H7 (cell line): Measurements from ENCODE around the gene APOM. TPM values are rescaled to one million over a fixed set of nuclear protein-coding genes. Genes with fewer than 3 reads are reported as not detected.
A peak's percentile ranks its signal among the peaks of the same experiment; 100 is the strongest.

Experiments used
- DNase-seq: peaks from one replicate; pipeline ENCODE4 v3.0.0; 2012
- H3K27me3 ChIP-seq: 2 replicates; pipeline ENCODE4 v1.6.0; 2011; ENCODE audit warnings: mild to moderate bottlenecking, low read length; ENCODE audit not compliant: control insufficient read depth, insufficient read depth
- H3K36me3 ChIP-seq: replicated peaks from 2 replicates; pipeline ENCODE4 v1.5.1; 2011; ENCODE audit warnings: low read length; ENCODE audit not compliant: control insufficient read depth, insufficient read depth
- H3K4me3 ChIP-seq: 2 replicates; pipeline ENCODE4 v1.5.1; 2011; ENCODE audit warnings: low read depth, mild to moderate bottlenecking, control low read depth, low read length, moderate library complexity; ENCODE audit not compliant: insufficient read depth
- total RNA-seq: library from RNA; depleted of rRNA; stranded (reverse); fragments of >200 nt; shearing (Covaris generic); gene quantifications from 2 replicates; pipeline ENCODE4 v1.2.3, GENCODE V29; 2014

APOM gene
- total RNA-seq, 1 experiment from 2014 or later: 3.3 TPM

DNA sequence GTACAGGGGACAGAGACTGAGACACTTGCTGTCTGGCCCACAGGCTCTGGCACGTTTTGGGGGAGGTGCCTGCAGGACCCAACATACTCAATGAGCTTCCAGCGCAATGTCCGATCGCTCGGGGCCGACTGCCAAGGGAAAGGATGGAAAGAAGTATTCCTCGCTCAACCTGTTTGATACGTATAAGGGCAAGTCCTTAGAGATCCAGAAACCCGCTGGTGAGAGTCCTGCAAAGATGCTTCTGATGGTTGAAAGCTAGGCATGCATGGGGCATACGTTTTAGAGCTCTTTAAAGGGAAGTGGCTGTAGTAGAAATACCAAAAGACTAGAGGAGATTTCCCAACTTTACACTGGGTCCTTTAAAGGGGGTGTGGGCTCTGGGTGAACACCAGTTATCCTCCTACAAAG lies 33.0 kb upstream of the APOM start:
- peaks cover 42% of the 10 kb centered on the region for H3K36me3 ChIP-seq
- H3K4me3 ChIP-seq: no peak overlapping the region
- no peaks in the 10 kb centered on the region for H3K27me3 ChIP-seq
- peak; percentile 32 for DNase-seq

DNA sequence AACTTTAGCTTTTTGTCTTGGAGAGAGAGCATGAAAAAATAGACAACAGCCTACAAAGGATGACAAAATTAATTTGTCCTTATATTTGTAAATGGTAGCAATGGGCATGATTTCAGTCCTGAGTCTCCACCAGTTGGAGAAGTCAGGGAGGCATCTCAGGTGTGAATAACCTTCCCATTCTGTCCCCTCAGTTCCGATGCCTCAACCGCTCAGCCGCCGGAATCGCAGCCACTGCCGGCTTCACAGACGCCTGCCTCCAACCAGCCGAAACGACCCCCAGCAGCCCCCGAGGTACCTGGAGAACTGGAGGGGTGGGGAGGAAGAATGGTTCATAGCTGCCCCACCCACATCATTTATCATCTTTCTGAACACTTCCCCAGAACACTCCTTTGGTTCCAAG lies 31.6 kb upstream of the APOM start:
- DNase-seq: no peak
- peaks cover 55% of the 10 kb centered on the region for H3K36me3 ChIP-seq
- H3K4me3 ChIP-seq: no peak overlapping the region
- H3K27me3 ChIP-seq: no peaks in the 10 kb centered on the region

GRCh38 chr6:31626952-31627351 lies 28.7 kb upstream of the APOM start:
- DNase-seq: peak; percentile 49
- no peak overlapping the region for H3K4me3 ChIP-seq
- H3K27me3 ChIP-seq: no peaks in the 10 kb centered on the region
- peaks cover 74% of the 10 kb centered on the region for H3K36me3 ChIP-seq

DNA sequence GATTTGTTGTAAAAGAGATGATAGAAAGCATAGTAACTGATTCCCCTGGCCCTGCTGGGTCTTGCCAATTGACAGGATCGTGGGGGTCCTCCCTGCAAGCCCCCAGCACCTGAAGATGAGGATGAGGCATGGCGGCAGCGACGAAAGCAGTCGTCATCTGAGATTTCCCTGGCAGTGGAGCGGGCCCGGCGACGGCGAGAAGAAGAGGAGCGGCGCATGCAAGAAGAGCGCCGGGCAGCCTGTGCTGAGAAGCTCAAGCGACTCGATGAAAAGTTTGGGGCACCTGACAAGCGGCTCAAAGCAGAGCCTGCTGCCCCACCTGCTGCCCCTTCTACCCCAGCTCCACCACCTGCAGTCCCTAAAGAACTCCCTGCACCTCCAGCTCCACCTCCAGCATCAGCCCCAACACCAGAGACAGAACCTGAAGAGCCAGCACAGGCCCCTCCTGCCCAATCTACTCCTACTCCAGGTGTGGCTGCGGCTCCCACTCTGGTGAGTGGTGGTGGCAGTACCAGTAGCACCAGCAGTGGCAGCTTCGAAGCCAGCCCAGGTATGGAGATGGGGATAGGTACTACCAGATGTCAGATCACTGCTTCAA lies 27.9 kb upstream of the APOM start:
- Histone ChIP-seq H3K4me3 (no peak overlapping the region), H3K27me3 (no peaks in the 10 kb centered on the region), H3K36me3 (peaks cover 80% of the 10 kb centered on the region)
- peak; percentile 34 for DNase-seq

DNA sequence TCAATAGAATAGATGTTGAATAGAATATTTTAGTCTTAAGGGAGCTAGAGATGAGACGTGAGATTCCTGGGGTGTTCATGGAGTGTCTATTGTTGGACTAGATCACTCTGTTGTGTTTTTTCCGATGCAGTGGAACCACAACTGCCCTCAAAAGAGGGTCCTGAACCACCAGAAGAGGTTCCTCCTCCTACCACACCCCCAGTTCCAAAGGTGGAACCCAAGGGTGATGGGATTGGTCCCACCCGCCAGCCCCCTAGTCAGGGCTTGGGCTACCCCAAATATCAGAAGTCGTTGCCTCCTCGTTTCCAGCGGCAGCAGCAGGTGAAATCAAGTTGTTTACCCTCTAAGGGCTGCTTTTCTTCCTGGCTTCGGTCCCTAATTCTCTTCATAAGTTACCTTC lies 26.7 kb upstream of the APOM start:
- Histone ChIP-seq H3K4me3 (no peak overlapping the region), H3K36me3 (peaks cover 84% of the 10 kb centered on the region), H3K27me3 (no peaks in the 10 kb centered on the region)
- no peak for DNase-seq

- Histone ChIP-seq H3K4me3 (no peak overlapping the region), H3K36me3 (peaks cover 84% of the 10 kb centered on the region), H3K27me3 (no peaks in the 10 kb centered on the region)
- no peak for DNase-seq
These were observed 25.3 kb upstream of the APOM start for GRCh38 chr6:31630177-31630934.

DNA sequence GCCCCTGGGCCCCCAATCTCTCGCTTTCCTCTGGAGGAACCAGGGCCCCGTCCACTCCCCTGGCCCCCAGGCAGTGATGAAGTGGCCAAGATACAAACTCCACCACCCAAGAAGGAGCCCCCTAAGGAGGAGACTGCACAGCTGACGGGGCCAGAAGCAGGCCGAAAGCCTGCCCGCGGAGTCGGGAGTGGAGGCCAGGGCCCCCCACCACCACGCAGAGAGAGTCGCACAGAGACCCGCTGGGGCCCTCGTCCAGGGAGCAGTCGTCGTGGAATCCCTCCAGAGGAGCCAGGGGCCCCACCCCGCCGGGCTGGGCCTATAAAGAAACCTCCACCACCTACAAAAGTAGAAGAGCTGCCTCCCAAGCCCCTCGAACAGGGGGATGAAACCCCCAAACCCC lies 24.5 kb upstream of the APOM start:
- H3K36me3 ChIP-seq: peaks cover 85% of the 10 kb centered on the region
- no peak overlapping the region for H3K4me3 ChIP-seq
- no peak for DNase-seq

DNA sequence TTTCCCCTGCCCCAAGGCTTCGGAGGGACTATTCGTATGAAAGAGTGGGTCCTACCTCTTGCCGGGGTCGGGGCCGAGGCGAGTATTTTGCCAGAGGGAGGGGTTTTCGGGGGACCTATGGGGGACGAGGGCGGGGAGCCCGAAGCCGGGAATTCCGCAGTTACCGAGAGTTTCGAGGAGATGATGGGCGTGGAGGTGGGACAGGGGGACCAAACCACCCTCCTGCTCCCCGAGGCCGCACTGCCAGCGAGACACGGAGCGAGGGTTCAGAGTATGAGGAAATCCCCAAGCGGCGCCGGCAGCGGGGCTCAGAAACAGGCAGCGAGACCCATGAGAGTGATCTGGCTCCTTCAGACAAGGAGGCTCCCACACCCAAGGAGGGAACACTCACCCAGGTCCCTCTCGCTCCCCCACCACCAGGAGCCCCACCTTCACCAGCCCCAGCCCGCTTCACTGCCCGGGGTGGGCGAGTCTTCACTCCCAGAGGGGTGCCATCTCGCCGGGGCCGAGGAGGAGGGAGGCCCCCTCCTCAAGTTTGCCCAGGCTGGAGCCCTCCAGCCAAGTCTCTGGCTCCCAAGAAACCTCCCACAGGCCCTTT lies 23.9 kb upstream of the APOM start:
- peaks cover 83% of the 10 kb centered on the region for H3K36me3 ChIP-seq
- no peak overlapping the region for H3K4me3 ChIP-seq
- H3K27me3 ChIP-seq: no peaks in the 10 kb centered on the region
- DNase-seq: no peak

More for the DNA sequence above, 24.5 kb upstream of the APOM start:
- no peaks in the 10 kb centered on the region for H3K27me3 ChIP-seq

GRCh38 chr6:31632279-31632946 lies 23.3 kb upstream of the APOM start:
- H3K36me3 ChIP-seq: peaks cover 84% of the 10 kb centered on the region
- H3K4me3 ChIP-seq: no peak overlapping the region
- H3K27me3 ChIP-seq: no peaks in the 10 kb centered on the region
- DNase-seq: no peak

GRCh38 chr6:31633447-31633846 lies 22.2 kb upstream of the APOM start:
- DNase-seq: no peak
- no peaks in the 10 kb centered on the region for H3K27me3 ChIP-seq
- no peak overlapping the region for H3K4me3 ChIP-seq
- peaks cover 77% of the 10 kb centered on the region for H3K36me3 ChIP-seq

DNA sequence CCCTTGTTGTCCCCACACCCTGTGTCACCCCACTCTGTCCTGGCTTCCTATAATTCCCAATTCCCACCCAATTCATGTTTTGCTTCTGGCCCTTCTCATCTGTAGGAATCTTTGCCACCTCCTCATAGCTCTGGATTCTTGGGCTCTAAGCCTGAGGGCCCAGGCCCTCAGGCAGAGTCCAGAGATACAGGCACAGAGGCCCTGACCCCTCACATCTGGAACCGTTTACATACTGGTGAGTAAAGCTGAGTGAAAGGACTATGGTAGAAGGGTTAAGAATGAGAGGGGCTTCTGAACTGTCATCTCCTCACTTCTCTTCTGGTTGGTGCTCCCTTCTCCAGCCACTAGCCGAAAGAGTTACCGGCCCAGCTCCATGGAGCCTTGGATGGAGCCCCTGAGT lies 21.6 kb upstream of the APOM start:
- Histone ChIP-seq H3K36me3 (peaks cover 71% of the 10 kb centered on the region), H3K27me3 (no peaks in the 10 kb centered on the region), H3K4me3 (no peak overlapping the region)
- DNase-seq: no peak

DNA sequence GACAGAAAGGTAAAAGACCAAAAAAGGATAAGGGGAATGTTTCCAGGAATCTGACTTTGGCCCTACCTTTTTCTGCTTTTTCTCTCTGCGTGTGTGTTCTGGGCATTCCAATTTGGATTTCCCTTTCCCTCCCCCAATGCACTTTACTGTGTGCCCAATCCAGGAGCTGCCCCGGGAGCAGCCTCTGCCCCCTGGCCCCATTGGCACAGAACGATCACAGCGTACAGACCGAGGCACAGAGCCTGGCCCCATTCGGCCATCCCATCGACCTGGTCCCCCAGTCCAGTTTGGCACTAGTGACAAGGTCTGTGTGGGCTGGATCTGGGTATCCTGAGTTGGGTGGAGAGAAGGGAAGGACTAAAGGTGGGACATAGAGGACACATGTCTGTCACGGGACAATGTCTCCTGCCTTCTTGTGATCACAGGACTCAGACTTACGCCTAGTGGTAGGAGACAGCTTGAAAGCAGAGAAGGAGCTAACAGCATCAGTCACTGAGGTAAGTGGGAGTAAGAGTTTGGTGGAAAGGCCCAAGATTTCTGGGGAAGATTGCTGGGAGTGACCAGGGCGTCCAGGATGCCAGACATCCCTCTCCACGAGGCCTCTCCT lies 20.6 kb upstream of the APOM start:
- H3K27me3 ChIP-seq: no peaks in the 10 kb centered on the region
- no peak for DNase-seq
- H3K36me3 ChIP-seq: peaks cover 71% of the 10 kb centered on the region
- H3K4me3 ChIP-seq: no peak overlapping the region

- DNase-seq: no peak
- H3K27me3 ChIP-seq: no peaks in the 10 kb centered on the region
- peaks cover 73% of the 10 kb centered on the region for H3K36me3 ChIP-seq
- no peak overlapping the region for H3K4me3 ChIP-seq
These were observed 18.7 kb upstream of the APOM start for GRCh38 chr6:31636698-31637596.

GRCh38 chr6:31639043-31639442 lies 16.7 kb upstream of the APOM start:
- H3K36me3 ChIP-seq: peaks cover 65% of the 10 kb centered on the region
- DNase-seq: no peak
- no peaks in the 10 kb centered on the region for H3K27me3 ChIP-seq
- H3K4me3 ChIP-seq: no peak overlapping the region
